ENCODE results near the gene XPOT. TPM values are rescaled to one million over a fixed set of nuclear protein-coding genes. Genes with fewer than 3 reads are reported as not detected.

The XPOT gene
- polyA plus RNA-seq, 1 donor from 2014 or later: 50.8 TPM

- H3K27ac ChIP-seq (ENCODE audit: low read length): no peak overlapping the region
- H3K9me2 ChIP-seq (ENCODE audit: insufficient read depth, low read length): no peaks in the 10 kb centered on the region
- no peaks in the 10 kb centered on the region for H3F3A ChIP-seq (ENCODE audit: insufficient read depth, low read length, poor library complexity, severe bottlenecking)
- TF ChIP-seq MXI1 (conservative IDR thresholded peaks at IDR 0.05; ENCODE audit: poor library complexity, severe bottlenecking) (no peak), SMC3 (conservative IDR thresholded peaks at IDR 0.05; ENCODE audit: poor library complexity) (no peak), EP300 (conservative IDR thresholded peaks at IDR 0.05; ENCODE audit: poor library complexity, severe bottlenecking) (no peak), POLR2AphosphoS5 (IDR thresholded peaks at IDR 0.05) (no peak)
- TF ChIP-seq, protein P1, sequence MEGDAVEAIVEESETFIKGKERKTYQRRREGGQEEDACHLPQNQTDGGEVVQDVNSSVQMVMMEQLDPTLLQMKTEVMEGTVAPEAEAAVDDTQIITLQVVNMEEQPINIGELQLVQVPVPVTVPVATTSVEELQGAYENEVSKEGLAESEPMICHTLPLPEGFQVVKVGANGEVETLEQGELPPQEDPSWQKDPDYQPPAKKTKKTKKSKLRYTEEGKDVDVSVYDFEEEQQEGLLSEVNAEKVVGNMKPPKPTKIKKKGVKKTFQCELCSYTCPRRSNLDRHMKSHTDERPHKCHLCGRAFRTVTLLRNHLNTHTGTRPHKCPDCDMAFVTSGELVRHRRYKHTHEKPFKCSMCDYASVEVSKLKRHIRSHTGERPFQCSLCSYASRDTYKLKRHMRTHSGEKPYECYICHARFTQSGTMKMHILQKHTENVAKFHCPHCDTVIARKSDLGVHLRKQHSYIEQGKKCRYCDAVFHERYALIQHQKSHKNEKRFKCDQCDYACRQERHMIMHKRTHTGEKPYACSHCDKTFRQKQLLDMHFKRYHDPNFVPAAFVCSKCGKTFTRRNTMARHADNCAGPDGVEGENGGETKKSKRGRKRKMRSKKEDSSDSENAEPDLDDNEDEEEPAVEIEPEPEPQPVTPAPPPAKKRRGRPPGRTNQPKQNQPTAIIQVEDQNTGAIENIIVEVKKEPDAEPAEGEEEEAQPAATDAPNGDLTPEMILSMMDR (IDR thresholded peaks at IDR 0.05; ENCODE audit: poor library complexity, severe bottlenecking): no peak
- TF ChIP-seq, protein P2, sequence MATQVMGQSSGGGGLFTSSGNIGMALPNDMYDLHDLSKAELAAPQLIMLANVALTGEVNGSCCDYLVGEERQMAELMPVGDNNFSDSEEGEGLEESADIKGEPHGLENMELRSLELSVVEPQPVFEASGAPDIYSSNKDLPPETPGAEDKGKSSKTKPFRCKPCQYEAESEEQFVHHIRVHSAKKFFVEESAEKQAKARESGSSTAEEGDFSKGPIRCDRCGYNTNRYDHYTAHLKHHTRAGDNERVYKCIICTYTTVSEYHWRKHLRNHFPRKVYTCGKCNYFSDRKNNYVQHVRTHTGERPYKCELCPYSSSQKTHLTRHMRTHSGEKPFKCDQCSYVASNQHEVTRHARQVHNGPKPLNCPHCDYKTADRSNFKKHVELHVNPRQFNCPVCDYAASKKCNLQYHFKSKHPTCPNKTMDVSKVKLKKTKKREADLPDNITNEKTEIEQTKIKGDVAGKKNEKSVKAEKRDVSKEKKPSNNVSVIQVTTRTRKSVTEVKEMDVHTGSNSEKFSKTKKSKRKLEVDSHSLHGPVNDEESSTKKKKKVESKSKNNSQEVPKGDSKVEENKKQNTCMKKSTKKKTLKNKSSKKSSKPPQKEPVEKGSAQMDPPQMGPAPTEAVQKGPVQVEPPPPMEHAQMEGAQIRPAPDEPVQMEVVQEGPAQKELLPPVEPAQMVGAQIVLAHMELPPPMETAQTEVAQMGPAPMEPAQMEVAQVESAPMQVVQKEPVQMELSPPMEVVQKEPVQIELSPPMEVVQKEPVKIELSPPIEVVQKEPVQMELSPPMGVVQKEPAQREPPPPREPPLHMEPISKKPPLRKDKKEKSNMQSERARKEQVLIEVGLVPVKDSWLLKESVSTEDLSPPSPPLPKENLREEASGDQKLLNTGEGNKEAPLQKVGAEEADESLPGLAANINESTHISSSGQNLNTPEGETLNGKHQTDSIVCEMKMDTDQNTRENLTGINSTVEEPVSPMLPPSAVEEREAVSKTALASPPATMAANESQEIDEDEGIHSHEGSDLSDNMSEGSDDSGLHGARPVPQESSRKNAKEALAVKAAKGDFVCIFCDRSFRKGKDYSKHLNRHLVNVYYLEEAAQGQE (IDR thresholded peaks at IDR 0.05; ENCODE audit: borderline replicate concordance): no peak
- H3K4me2 ChIP-seq (ENCODE audit: low read length): no peak overlapping the region
- no peaks in the 10 kb centered on the region for H4K20me1 ChIP-seq (ENCODE audit: insufficient read depth)
- no peaks in the 10 kb centered on the region for H3K36me3 ChIP-seq (ENCODE audit: insufficient read depth, low read length)
- no peaks in the 10 kb centered on the region for H3K79me2 ChIP-seq (replicated peaks; ENCODE audit: insufficient read depth, low read length)
- no peak overlapping the region for H3K4me3 ChIP-seq (ENCODE audit: low read length)
- H3K27me3 ChIP-seq (ENCODE audit: insufficient read depth, low read depth, low read length): no peaks in the 10 kb centered on the region
- H3K9me3 ChIP-seq (ENCODE audit: low read length): no peaks in the 10 kb centered on the region
- H3K9ac ChIP-seq (ENCODE audit: low read length): no peak overlapping the region
- H2AFZ ChIP-seq (ENCODE audit: low read depth, low read length): no peak overlapping the region
Observed at GRCh38 chr12:64494998-64495729, 91.0 kb downstream of the XPOT start.

DNA sequence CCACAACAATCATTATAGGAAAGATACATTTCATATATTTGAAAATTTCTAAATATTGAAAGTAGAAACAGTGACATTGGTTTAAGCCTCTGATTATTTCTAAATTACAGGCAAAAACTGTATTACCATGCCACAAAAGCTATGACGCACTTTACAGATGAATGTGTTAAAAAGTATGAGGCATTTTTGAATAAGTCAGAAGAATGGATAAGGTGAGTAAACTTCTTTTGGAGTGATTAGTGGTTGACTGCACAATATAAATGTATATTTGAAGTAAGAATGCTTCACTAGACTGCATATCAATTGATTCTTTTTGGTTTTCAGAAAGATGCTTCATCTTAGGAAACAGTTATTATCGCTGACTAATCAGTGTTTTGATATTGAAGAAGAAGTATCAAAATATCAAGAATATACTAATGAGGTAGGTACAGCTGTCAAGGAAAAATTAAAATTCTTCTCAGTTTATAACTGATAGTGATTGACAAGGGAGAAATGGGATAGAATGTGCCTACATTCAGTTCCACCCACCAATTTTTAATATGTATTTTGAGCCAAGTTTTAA, 92.7 kb downstream of the XPOT start:
- no peaks in the 10 kb centered on the region for H4K20me1 ChIP-seq (ENCODE audit: insufficient read depth)
- no peaks in the 10 kb centered on the region for H3K79me2 ChIP-seq (replicated peaks; ENCODE audit: insufficient read depth, low read length)
- H3K4me2 ChIP-seq (ENCODE audit: low read length): no peak overlapping the region
- H3K27me3 ChIP-seq (ENCODE audit: insufficient read depth, low read depth, low read length): no peaks in the 10 kb centered on the region
- no peak overlapping the region for H2AFZ ChIP-seq (ENCODE audit: low read depth, low read length)
- H3K9ac ChIP-seq (ENCODE audit: low read length): no peak overlapping the region
- H3K36me3 ChIP-seq (ENCODE audit: insufficient read depth, low read length): no peaks in the 10 kb centered on the region
- H3K9me3 ChIP-seq (ENCODE audit: low read length): no peaks in the 10 kb centered on the region
- no peaks in the 10 kb centered on the region for H3F3A ChIP-seq (ENCODE audit: insufficient read depth, low read length, poor library complexity, severe bottlenecking)
- H3K27ac ChIP-seq (ENCODE audit: low read length): no peak overlapping the region
- H3K4me3 ChIP-seq (ENCODE audit: low read length): no peak overlapping the region
- H3K9me2 ChIP-seq (ENCODE audit: insufficient read depth, low read length): no peaks in the 10 kb centered on the region
- TF ChIP-seq SMC3 (conservative IDR thresholded peaks at IDR 0.05; ENCODE audit: poor library complexity) (no peak), TAF1 (IDR thresholded peaks at IDR 0.05; ENCODE audit: low read depth) (no peak), RAD21 (conservative IDR thresholded peaks at IDR 0.05) (no peak), POLR2AphosphoS5 (IDR thresholded peaks at IDR 0.05) (no peak), MXI1 (conservative IDR thresholded peaks at IDR 0.05; ENCODE audit: poor library complexity, severe bottlenecking) (no peak), EZH2 (IDR thresholded peaks at IDR 0.05; ENCODE audit: borderline replicate concordance, insufficient read depth, low read length, poor library complexity, severe bottlenecking) (no peak), EP300 (conservative IDR thresholded peaks at IDR 0.05; ENCODE audit: poor library complexity, severe bottlenecking) (no peak)
- TF ChIP-seq, protein P1 (IDR thresholded peaks at IDR 0.05; ENCODE audit: poor library complexity, severe bottlenecking): no peak
- TF ChIP-seq, protein P2 (IDR thresholded peaks at IDR 0.05; ENCODE audit: borderline replicate concordance): no peak

All from neural cell (in vitro differentiated cells).